Lung (tissue), 12 donors: ENCODE results near the gene AP4B1. TPM values are rescaled to one million over a fixed set of nuclear protein-coding genes. Genes with fewer than 3 reads are reported as not detected.

Experiments
- ATAC-seq: fragments of 200-7000 bp; cut with Tn5 transposase; one replicate; pipeline ENCODE4 v1.9.1; 2020; ENCODE audit warnings: moderate number of reproducible peaks; ENCODE audit not compliant: insufficient read depth, low FRiP score
- DNase-seq, 3 donors: peaks; one replicate each; pipeline ENCODE4 v3.0.0-alpha.2; 2013 to 2017
- H3K27ac ChIP-seq, 2 donors: one replicate each; pipeline ENCODE4 v1.5.1; 2013; ENCODE audit warnings: mild to moderate bottlenecking in 2 of 2, moderate library complexity in 2 of 2, control low read depth in 1 of 2, inconsistent platforms in 1 of 2, low read depth in 1 of 2, low read length in 1 of 2
- H3K27me3 ChIP-seq, 3 donors: one replicate each; pipeline ENCODE4 v1.5.1; 2013; ENCODE audit warnings: low read length in 2 of 3; ENCODE audit not compliant: control insufficient read depth in 3 of 3, insufficient read depth in 3 of 3
- H3K36me3 ChIP-seq, 4 donors: one replicate each; pipeline ENCODE4 v1.5.1; 2013; ENCODE audit warnings: low read length in 4 of 4, mild to moderate bottlenecking in 1 of 4, moderate library complexity in 1 of 4; ENCODE audit not compliant: control insufficient read depth in 4 of 4, insufficient read depth in 4 of 4
- H3K4me1 ChIP-seq, 5 donors: one replicate each; pipeline ENCODE4 v1.5.1; 2013; ENCODE audit warnings: low read length in 5 of 5, mild to moderate bottlenecking in 2 of 5, moderate library complexity in 1 of 5; ENCODE audit not compliant: control insufficient read depth in 5 of 5, insufficient read depth in 5 of 5
- H3K4me3 ChIP-seq: one replicate; pipeline ENCODE4 v1.5.1; 2013; ENCODE audit warnings: mild to moderate bottlenecking, control low read depth, moderate library complexity
- H3K9ac ChIP-seq, 2 donors: one replicate each; pipeline ENCODE4 v1.5.1; 2013; ENCODE audit warnings: low read length in 2 of 2, control low read depth in 1 of 2; ENCODE audit not compliant: insufficient read depth in 1 of 2
- H3K9me3 ChIP-seq, 4 donors: one replicate each; pipeline ENCODE4 v1.5.1; 2013; ENCODE audit warnings: low read length in 3 of 4, mild to moderate bottlenecking in 1 of 4, moderate library complexity in 1 of 4; ENCODE audit not compliant: control insufficient read depth in 4 of 4, insufficient read depth in 3 of 4
- WGBS, 2 donors: extraction: QIAGEN DNeasy Blood & Tissue Kit; methylation state at CpG; one replicate each; pipeline ENCODE4 v1.1.7; 2013; 5-methylcytosine and 5-hydroxymethylcytosine counted together
- polyA plus RNA-seq, 2 donors: library from polyadenylated mRNA; stranded (reverse); fragments of 200-250 nt; gene quantifications; one replicate each; pipeline ENCODE4 v1.2.1, GENCODE V29; 2013
- total RNA-seq, 2 donors: library from RNA; depleted of rRNA in 1 of 2; stranded (reverse); fragments of >200 nt in 1 of 2; gene quantifications; one replicate each; pipeline ENCODE4 v1.2.1, GENCODE V29; 2014 to 2021
- TF ChIP-seq, protein P1 (sequence below): IDR thresholded peaks from 2 replicates; pipeline ENCODE4 v1.5.1; 2012; ENCODE audit warnings: mild to moderate bottlenecking; ENCODE audit errors: control extremely low read depth, extremely low read depth
- donor health status: control.
- donor health status: control.
- donor health status: Bipolar disorder and iron deficiency.
- donor health status: healthy.
- donor health status: DM: yes; HTN: yes; CAD: no.

Gene AP4B1
- total and polyA plus RNA-seq, 4 donors: 12.8 to 43.9 (median 18.9) TPM

DNA sequence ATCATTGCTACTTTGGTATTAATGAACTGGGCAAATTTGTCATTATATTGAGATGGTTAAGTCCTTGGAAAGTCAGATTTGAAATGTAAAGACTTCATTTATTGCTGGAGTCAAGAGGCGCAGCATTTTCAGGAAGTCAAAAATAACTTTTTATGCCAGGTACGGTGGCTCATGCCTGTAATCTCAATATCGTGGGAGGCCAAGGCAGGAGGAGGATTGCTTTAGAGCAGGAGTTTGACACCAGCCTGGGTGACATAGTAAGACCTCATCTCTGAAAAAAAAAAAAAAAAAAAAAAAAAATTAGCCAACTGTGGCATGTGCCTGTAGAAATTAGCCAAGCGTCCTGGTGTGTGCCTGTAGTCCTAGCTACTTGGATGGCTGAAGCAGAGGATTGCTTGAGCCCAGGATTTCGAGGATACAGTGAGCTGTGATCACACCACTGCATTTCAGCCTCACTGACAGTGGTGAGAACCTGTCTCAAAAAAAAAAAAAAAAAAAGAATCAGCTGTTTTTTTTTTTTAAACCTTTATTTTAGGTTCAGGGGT is 30.0 kb upstream of the AP4B1 start:
- WGBS, 2 donors: 49 to 74% methylated on average over 5 of the region's 5 CpGs
- peaks cover 7 to 23% (median 10%) of the 10 kb centered on the region in 5 donors for H3K4me1 ChIP-seq
- TF ChIP-seq, protein P1, sequence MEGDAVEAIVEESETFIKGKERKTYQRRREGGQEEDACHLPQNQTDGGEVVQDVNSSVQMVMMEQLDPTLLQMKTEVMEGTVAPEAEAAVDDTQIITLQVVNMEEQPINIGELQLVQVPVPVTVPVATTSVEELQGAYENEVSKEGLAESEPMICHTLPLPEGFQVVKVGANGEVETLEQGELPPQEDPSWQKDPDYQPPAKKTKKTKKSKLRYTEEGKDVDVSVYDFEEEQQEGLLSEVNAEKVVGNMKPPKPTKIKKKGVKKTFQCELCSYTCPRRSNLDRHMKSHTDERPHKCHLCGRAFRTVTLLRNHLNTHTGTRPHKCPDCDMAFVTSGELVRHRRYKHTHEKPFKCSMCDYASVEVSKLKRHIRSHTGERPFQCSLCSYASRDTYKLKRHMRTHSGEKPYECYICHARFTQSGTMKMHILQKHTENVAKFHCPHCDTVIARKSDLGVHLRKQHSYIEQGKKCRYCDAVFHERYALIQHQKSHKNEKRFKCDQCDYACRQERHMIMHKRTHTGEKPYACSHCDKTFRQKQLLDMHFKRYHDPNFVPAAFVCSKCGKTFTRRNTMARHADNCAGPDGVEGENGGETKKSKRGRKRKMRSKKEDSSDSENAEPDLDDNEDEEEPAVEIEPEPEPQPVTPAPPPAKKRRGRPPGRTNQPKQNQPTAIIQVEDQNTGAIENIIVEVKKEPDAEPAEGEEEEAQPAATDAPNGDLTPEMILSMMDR: no peak

DNA sequence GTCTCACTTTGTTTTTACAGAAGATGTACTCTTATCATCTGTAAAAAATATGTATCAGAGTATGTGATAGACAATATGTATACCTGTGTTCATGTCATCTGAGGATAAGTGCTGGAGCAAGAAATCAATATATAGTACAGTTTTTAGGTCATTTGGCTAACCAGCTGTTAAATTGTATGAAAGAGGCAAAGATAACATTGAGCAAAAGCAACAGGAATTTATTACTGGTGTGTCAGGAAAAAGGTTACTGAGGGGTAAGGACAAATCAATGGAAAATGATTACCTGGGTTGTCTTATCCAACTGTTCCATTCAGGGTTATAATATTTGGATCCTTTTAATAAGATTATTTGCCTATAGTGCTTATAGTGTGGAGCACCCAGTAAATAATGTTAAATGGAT is 29.4 kb upstream of the AP4B1 start:
- Histone ChIP-seq H3K27ac (no peak overlapping the region), H3K27me3 (no peaks in the 10 kb centered on the region), H3K4me3 (no peak overlapping the region), H3K9ac (no peak overlapping the region), H3K4me1 (peaks cover 7 to 21% (median 10%) of the 10 kb centered on the region in 5 donors), H3K36me3 (peaks cover 0 to 3% (median 0%) of the 10 kb centered on the region in 4 donors), H3K9me3 (no peaks in the 10 kb centered on the region)
- TF ChIP-seq, protein P1: no peak
- ATAC-seq (no peak), DNase-seq (no peak)

More for the DNA sequence above, 30.0 kb upstream of the AP4B1 start:
- no peak overlapping the region for H3K4me3 ChIP-seq
- H3K36me3 ChIP-seq: no peaks in the 10 kb centered on the region
- no peak overlapping the region for H3K27ac ChIP-seq
- no peak for ATAC-seq
- H3K9me3 ChIP-seq: no peaks in the 10 kb centered on the region
- H3K9ac ChIP-seq: no peak overlapping the region
- H3K27me3 ChIP-seq: no peaks in the 10 kb centered on the region
- DNase-seq: no peak

DNA sequence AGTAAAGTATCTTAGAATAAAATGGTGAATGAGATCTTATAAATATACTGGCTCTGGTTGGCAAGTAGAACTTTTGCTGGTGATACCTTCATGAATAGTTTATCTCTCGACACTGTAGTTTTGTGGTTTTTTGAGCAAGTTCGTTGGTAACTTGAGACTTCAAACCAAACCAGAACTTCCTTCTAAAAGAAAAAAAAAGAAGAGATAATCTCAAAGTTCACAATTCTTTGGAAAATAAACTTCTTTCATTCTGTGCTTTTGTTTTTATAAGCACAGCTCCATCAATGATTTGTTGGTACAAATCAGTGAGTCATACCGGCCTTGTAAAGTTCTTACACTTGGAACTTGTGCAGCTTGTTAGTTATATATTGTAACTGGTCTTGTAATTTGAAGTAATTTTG is 26.9 kb upstream of the AP4B1 start:
- no peak for ATAC-seq
- no peak overlapping the region for H3K27ac ChIP-seq
- WGBS, 2 donors: 9 to 14% methylated on average over 3 of the region's 3 CpGs
- peaks cover 0 to 3% (median 0%) of the 10 kb centered on the region in 4 donors for H3K36me3 ChIP-seq
- H3K9ac ChIP-seq: peak overlapping the region in 1 of 2 donors; percentile 35
- no peaks in the 10 kb centered on the region for H3K9me3 ChIP-seq
- H3K27me3 ChIP-seq: no peaks in the 10 kb centered on the region
- no peak overlapping the region for H3K4me3 ChIP-seq
- TF ChIP-seq, protein P1: no peak
- DNase-seq: peak in 1 of 3 donors; percentile 40
- peaks cover 0 to 25% (median 10%) of the 10 kb centered on the region in 5 donors for H3K4me1 ChIP-seq
